Measurements from ENCODE around the gene GKN2.
"Not testable (repeated sequence)": the region's sequence is repeated elsewhere in the genome, so short reads cannot be mapped to it uniquely, and the experiment has no call there.

GKN2 gene

DNA sequence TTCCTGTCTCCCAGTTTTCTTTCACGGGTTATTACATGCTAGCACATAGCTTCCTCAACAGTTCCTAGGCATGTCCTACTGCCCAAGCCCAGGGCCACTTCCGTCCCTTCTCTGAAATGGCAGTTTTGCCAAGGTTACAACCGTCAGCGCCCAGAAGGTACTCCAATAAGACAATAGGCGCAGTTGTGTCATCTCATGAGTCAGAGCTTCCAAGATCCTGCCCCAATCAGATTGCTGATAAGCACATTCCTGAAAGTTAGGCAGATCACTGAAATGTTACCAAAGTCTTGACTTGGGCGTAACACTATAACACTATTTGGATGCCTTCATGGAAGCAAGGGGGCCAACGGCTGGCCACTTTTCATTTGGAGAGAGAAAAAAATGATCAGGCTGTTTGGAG lies 34.2 kb downstream of the GKN2 start:
- DNase-seq (ENCODE audit: low read depth), result no peak

DNA sequence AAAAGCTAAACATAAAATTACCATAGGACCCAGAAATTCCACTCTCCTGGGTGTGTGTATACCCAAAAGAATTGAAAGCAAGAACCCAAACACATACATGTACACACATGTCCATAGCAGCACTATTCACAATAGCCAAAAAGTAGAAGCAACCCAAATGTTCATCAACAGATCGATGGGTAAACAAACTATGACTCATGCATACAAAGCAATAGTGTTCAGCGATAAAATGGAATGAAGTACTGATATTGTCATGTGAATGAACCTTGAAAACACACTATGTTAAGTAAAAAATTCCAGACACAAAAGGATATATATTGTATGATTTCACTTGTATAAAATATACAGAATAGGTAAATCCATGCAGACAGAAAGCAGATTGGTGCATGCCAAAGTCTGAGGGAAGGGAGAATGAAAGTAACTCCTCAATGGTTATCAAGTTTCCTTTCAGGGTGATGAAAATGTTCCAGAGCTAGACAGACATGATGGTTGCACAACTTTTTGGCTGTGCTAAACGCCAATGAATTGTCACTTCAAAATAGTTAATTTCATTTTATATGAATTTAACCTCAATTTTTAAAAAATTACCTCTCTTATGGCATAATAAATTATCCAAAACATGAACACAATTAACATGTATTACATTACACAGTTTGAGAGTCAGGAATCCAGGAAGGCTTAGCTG lies 35.5 kb downstream of the GKN2 start:
- DNase-seq (ENCODE audit: low read depth), result no peak

DNA sequence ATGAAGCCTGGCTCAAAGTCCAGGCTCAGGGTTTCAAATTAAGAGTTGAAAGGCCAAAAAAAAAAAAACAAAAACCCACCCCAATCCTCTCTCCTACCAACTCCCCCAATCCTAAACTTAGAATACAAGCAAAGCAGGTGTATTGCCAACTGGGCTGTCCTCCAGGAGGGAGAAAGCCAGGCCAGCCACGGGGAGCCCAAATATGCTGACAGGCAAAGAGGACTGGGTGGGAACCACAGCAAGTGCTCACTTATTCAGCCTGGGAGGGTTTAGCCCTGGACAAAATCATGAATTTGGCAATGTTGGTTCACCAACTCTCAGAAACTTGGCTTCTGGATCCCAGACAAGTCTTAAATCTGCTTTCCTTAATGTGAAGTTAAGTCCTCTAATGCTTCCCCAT lies 36.5 kb downstream of the GKN2 start:
- no peak for DNase-seq (ENCODE audit: low read depth)

DNA sequence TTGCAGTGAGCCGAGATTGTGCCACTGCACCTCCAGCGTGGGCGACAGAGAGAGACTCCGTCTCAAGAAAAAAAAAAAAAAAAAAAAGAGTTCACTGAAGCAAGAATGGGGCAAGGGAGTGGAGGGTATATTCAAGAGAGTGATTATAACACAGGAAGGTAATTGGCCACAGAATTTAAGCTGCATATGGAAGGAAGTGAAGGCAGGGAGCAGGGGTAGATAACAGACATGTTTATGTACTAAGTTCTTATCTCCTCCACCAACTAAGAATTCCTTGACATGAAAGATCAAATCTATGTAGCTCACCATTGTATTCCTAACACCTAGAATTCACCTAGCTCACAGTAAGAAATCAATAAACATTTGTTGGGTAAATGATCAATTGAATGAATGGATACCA lies 37.3 kb downstream of the GKN2 start:
- DNase-seq (ENCODE audit: low read depth), result no peak

DNA sequence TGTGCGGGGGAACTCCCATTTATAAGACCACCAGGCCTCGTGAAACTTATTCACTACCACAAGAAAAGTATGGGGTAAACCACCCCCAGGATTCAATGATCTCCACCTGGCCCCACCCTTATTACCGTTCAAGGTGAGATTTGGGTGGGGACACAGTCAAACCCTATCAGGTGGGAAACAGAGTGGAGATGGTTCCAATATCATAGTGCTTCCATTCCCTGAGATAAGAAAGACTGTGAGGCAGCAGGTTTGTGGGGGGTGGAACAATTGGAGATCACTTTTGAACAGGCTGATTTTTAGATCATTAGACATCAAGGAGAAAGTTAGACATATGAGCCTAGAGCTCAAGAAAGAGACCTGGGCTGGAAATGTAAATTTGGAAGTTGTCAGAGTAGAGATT lies 39.3 kb downstream of the GKN2 start:
- DNase-seq (ENCODE audit: low read depth), result no peak

DNA sequence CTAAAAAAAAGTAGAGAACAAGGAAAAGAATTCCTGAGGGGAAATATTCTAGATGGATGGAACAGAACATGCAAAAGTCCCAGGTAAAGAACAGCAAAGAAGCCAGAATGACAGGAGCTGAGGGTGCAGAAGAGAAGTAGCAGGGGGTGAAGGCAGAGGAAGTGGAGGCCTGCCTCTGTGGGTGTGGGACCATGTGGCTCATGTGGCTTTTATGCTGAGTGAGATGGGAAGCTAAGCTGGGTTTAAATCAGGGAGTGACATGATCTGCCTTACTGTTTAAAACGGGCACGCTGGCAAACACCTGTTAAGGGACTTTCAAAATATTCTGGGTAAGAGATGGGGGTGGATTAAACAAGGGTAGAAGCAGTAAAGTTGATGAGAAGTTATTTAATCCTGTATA lies 40.0 kb downstream of the GKN2 start:
- no peak for DNase-seq (ENCODE audit: low read depth)

DNA sequence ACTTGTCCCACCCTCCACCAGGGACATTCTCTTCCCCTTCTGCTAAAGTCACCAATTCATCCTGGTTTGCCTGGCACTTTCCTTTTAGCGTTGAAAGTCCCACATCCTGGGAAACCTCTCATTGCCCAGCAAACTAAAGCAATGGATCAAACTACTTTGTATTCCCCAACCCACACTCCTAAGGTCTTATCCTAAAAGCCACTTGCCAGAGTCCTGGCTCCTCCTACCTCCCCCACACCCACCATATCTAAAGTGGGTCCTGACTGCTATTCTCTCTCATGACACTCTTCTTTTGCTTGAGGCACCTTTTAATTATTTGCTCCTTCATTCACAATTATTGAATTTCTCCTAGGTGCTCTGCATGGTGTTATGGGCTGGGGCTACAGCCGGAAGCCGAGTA lies 40.6 kb downstream of the GKN2 start:
- DNase-seq (ENCODE audit: low read depth), result no peak

DNA sequence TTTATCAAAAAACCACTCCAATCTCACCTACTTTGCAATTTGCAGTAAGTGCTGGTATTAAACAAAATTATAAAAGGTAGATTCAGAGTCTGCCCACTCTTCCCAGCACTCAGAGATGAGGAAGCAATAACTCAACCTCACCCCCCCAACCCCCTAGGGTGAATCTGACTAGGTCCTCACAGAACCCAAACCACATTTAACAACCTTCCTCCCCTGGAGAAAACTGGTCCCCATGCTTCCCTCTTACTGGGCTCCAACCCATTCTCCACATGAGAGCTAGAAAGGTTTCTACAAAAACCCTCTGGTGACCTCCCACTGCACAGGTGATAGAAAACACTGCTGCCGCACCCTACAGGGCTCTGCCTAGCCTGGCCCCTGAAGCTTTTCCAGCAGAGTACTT lies 41.0 kb downstream of the GKN2 start:
- no peak for DNase-seq (ENCODE audit: low read depth)

DNA sequence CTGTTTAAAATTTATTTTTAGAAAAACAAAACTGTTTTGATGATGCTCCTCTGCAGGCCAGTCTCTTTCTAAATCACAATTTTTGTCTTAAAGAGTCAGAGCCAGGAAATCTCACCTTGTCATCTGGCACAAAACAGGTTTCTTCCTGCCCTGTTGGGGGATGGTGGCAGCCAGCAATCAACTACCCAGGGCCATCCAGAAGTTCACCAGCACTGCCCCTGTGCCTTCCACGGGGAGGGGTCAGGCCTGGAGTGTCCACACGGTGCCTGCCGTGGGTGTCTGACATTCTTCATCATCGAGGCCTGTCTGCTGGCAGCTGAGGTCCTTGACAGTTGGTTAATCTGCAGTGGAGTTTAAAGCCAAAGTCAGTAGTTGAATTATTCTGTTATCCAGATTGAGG lies 41.4 kb downstream of the GKN2 start:
- DNase-seq (ENCODE audit: low read depth), result no peak

DNA sequence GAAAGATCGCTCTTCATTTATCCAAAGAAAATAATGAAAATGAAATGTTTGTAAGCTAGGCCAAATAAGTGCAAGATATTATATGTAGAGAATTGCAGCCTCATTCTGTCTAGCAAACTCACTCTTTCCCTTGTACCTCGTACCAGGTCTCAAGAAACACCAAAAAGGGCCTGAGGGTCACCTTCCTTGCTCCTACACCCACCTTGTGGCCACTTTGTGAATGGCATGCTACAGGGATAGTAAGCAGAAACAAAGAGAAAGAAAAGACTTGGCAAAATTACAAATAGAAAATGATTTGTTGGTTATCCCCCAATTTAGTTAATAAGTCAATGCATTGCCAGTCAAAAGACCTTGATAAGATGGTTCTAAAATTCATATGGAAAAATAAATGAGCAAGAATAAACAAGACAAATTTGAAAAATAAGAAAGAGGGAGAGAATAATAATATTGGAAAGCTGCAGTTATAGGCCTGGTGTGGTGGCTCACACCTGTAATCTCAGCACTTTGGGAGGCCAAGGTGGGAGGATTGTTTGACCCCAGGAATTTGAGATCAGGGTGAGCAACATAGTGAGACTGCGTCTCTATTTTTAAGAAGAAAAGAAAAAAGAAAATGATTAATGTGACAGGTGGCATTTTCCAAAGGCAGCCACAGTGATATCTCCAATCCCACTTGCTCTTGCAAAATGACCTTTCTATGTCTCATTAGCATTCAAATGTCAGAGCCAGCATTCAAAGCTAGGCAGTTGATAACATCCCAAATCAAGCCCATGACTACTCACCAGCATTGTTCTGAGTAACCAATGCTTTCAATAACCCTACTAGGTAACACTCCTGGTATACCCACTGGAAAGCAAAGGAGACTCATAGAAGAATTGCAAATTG lies 42.7 kb downstream of the GKN2 start:
- DNase-seq (ENCODE audit: low read depth), result peak; percentile 58

DNA sequence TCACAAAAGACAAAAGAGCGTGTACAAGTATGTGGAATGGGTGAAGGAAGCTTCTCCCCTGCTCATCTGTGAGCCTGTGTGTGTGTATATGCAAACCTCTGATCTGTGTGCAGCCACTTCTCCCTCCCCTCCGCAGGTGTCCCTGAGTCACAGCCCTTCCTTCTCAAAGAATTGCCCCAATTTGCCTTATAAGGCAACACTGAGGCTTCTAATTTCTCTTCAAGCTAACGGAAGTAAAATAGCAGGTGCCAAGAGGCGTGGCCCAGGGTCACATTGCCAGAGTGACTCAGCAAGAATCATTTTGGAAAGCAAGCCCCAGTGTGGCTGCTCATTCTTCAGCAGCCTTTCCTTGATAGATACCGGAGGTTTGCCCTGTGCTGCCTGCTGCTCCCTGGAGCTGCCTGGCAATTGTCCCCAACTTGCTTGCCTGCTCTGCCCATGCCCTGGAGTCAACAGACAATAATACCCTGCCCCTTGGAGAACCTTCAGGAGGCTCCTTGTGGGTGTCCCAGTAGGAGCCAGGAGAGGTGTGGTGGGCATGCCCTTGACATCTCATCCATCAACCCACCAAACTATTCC lies 44.2 kb downstream of the GKN2 start:
- DNase-seq (ENCODE audit: low read depth), result peak; percentile 62

DNA sequence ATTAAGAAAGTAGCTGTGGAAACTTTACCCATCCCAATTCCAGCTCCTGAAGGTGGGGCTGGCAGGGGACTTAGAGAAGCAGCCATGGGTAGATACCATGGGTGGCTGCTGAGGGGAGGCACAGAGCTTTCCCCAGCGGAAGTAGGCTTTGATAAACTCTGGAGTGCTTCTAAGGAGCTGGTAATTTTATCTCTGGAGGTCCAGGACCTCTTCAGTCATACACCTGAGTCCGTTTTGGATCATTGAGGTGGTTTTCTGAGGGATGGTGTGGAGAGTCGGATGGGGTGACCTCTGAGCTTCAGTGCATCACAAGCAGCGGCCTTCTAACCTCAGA lies 44.8 kb downstream of the GKN2 start:
- DNase-seq (ENCODE audit: low read depth), result no peak

DNA sequence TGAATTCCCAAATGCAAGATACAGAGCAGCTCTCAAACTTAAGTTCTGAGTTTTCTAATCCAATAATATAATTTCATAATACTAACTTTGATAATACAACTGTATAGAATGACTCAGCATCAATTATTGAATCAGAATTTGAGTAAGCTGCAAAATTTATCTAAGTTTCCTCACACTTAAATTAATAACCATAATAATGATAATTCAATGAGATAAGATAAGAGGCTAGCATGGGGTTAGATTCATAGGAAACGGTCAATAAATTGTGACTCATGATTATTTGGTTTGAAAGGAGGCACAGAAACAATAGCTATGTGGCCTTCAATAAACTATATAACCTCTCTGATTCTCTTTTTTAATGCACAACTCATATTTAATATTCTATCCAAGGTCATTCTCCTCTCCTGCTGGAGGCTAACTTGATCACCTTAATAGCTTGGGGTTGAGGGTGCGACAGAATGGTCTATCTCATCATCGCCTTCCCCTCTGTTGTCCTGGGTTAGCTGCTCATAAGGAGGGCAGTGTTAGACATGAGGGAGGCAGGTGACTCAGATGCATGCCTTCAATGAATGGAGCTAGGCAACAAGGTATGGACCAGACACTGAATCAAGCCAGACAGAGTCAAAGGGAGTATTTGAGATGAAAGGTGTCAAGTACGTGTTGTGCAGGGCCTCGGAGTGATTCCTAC lies 45.3 kb downstream of the GKN2 start:
- DNase-seq (ENCODE audit: low read depth), result no peak

DNA sequence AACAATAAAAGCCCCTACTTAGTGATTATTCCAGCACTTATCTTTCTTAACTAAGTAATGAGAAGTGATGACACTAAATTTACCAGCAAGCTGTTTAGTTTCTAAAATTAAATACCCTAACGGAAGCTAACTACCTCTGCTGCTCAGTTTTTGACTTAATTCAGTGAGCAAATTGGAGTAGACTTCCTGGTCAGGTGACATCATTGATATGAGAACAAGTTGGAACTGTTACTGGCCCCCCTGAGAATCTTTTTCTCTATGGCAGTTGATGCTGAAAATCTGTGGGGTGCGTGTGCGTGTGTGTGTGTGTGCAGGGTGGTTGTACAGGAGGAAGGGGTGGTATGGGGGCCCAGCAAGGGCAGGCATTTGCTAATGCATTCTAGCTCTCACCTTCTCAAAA lies 46.0 kb downstream of the GKN2 start:
- DNase-seq (ENCODE audit: low read depth), result no peak

DNA sequence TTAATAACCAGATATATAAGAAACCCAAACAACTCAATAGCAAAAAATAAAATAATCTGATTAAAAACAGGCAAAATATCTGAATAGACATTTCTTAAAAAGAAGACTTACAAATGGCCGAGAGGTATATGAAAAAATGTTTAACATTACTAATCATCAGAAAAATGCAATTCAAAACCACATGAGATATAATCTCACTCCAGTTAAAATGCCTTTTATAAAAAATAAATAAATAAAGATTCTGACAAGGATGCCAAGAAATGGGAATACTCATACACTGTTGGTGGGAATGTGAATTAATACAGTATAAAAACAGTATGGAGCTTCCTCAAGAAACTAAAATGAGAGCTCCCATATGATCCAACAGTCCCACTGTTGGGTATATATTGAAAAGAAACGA lies 47.6 kb downstream of the GKN2 start:
- no peak for DNase-seq (ENCODE audit: low read depth)

DNA sequence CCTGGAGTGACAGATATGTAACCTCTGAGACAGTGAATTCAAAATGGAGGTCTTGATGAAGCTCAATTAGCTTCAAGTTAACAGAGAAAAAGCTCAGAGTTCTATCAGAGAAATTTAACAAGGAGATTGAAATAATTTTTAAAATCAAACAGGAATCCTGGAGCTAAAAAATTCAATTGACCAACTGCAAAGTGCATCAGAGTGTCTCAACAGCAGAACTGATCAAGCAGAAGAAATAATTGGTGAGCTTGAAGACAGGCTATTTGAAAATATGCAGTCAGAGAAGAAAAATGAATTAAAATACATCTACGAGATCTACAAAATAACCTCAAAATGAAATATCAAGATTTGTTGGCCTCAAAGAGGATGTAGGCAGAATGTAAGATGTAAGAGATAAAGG lies 51.1 kb downstream of the GKN2 start:
- DNase-seq (ENCODE audit: low read depth), result no peak

DNA sequence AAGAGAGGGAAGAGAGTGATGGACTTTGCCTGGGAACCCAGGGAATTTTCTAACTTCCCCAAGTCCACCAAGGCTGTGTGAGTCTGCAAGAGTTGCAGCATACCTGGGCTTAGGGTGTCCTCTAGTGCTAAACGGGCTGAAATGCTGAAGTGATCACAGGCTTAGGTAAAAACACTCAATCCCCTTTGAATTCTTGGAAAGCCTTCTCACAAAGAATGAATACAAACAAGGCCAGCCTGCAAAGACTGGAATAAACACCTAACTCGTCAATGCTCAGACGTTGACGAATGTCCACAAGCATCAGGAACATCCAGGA lies 51.5 kb downstream of the GKN2 start:
- no peak for DNase-seq (ENCODE audit: low read depth)

DNA sequence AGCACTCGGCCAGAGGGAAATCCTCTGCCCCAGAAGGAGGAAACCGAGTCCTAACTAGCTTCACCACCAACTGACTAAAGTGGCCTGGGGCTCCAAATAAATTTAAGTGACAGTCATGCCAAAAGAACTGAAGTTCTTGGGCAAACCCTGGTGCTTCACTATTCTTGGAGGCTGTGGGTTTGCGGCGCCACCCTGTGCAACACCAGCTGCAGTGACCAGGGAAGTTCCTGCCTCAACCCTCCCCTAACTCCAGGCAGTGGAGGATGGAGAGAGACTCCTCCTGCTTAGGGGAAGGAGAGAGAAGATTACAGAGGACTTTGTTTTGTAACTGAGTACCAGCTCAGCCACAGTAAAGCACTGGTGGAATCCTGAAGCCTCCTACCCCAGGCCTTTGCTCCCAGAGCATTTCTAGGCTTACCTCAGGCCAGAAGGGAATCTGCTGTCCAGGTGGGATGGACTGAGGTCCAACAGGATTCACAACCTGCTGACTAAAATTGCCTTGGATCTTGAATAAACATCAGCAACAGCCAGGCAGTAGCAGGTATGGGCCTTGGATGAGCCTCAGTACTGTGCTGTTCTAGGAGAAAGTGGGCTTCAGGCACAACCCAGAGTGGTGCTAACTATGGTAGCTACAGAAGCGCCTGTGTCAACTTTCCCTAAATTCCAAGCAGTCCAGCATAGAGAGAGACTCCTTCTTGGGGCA lies 52.0 kb downstream of the GKN2 start:
- no peak for DNase-seq (ENCODE audit: low read depth)

DNA sequence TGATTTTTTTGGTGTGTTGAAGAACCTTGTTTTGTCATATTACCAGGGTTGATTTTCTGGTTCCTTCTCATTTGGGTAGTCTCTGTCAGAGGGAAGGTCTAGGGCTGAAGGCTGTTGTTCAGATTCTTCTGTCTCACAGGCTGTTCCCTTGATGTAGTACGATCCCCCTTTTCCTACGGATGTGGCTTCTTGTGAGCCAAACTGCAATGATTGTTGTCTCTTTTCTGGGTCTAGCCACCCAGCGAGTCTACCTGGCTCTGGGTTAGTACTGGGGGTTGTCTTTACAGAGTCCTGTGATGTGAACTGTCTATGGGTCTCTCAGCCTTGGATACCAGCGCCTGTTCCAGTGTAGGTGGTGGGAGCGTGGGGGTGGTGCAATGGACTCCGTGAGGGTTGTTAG lies 56.7 kb downstream of the GKN2 start:
- not testable (repeated sequence) for DNase-seq (ENCODE audit: low read depth)

All from stimulated activated CD8-positive, alpha-beta memory T cell treated with anti-CD3 and anti-CD28 coated beads, Interleukin-7, amount 100 ng/mL, for 24 hours (primary cell).